Progenitor cell of endocrine pancreas (in vitro differentiated cells): Measurements from ENCODE around the gene SLC16A6. TPM values are rescaled to one million over a fixed set of nuclear protein-coding genes. Genes with fewer than 3 reads are reported as not detected.

Experiments used
- total RNA-seq: library from RNA; stranded (reverse); gene quantifications from 2 replicates; pipeline ENCODE4 v1.2.1, GENCODE V29; 2021

SLC16A6 gene
- total RNA-seq, 1 donor from 2014 or later, result 0.12 TPM

Other genes starting within 250 kb of the SLC16A6 start
- 58.3 and 61.4 TPM in 2 replicates for gene AMZ2, start 43.1 kb downstream of the SLC16A6 start, total RNA-seq
- 2.6 and 4.9 TPM in 2 replicates for gene ARSG, start 368 bp upstream of the SLC16A6 start, total RNA-seq
- gene WIPI1, start 166.4 kb upstream of the SLC16A6 start, total RNA-seq, result 53.5 and 54.3 TPM in 2 replicates
- 336 and 337 TPM in 2 replicates for gene PRKAR1A, start 221.3 kb upstream of the SLC16A6 start, total RNA-seq